Measurements from ENCODE around the gene BSPRY.
"Not testable (repeated sequence)": the region's sequence is repeated elsewhere in the genome, so short reads cannot be mapped to it uniquely, and the experiment has no call there.

BSPRY gene

GRCh38 chr9:113349066-113349444 lies 286 bp upstream of the BSPRY start:
- Histone ChIP-seq H3K4me3 (ENCODE audit: low read length) (no peak overlapping the region), H3K27me3 (ENCODE audit: insufficient read depth, low read length) (peaks cover 68% of the 10 kb centered on the region), H2AFZ (ENCODE audit: low read depth, low read length) (no peak overlapping the region), H3K4me1 (ENCODE audit: insufficient read depth, low read length) (peaks cover 2% of the 10 kb centered on the region), H3K36me3 (ENCODE audit: insufficient read depth, low read length) (no peaks in the 10 kb centered on the region), H3K9me3 (ENCODE audit: low read length) (no peaks in the 10 kb centered on the region)

- H2AFZ ChIP-seq (ENCODE audit: low read depth, low read length), result no peak overlapping the region
- H3K36me3 ChIP-seq (ENCODE audit: insufficient read depth, low read length), result no peaks in the 10 kb centered on the region
- H3K27me3 ChIP-seq (ENCODE audit: insufficient read depth, low read length), result peaks cover 66% of the 10 kb centered on the region
- H3K4me1 ChIP-seq (ENCODE audit: insufficient read depth, low read length), result peaks cover 2% of the 10 kb centered on the region
- H3K4me3 ChIP-seq (ENCODE audit: low read length), result no peak overlapping the region
- no peaks in the 10 kb centered on the region for H3K9me3 ChIP-seq (ENCODE audit: low read length)
These were observed 843 bp downstream of the BSPRY start for GRCh38 chr9:113350107-113350661.

DNA sequence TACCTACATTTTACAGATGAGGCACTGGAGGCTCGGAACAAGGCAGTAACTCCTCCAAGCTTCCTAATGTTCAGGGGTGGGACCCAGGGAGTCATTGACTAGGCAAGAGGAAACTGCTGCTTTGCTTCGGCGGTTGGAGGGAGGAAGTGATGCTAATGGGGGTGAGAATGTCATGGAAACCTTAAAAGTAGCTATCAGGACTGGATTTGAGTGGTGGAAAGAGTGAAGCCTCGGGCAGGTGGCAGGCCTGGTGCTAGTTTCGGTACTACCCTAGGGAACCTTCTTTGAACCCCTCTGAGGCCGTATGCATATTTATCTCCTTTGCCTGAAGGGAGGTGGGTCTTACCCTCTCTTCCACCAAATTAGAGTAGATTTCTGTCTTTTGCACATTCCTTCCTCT lies 1.6 kb downstream of the BSPRY start:
- H3K27me3 ChIP-seq (ENCODE audit: insufficient read depth, low read length), result peaks cover 63% of the 10 kb centered on the region
- no peak overlapping the region for H2AFZ ChIP-seq (ENCODE audit: low read depth, low read length)
- H3K9me3 ChIP-seq (ENCODE audit: low read length), result no peaks in the 10 kb centered on the region
- peaks cover 2% of the 10 kb centered on the region for H3K4me1 ChIP-seq (ENCODE audit: insufficient read depth, low read length)
- H3K4me3 ChIP-seq (ENCODE audit: low read length), result no peak overlapping the region
- H3K36me3 ChIP-seq (ENCODE audit: insufficient read depth, low read length), result no peaks in the 10 kb centered on the region

DNA sequence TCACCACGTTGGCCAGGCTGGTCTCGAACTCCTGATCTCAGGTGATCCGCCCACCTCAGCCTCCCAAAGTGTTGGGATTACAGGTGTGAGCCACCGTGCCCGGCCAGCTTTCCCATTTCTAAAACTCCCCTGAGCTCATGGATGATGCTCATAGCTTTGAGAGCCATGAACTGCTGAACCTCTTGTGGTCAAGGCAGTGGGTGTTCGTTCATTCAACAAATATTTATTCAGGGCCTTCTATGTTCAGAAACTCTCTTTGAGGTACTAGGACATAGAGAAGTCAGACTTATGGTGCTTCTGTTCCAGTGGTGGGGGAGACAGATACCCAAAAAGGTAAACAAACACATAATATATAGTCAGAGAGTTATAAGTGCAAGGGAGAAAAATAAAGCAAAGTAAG lies 2.7 kb downstream of the BSPRY start:
- peaks cover 2% of the 10 kb centered on the region for H3K4me1 ChIP-seq (ENCODE audit: insufficient read depth, low read length)
- no peaks in the 10 kb centered on the region for H3K9me3 ChIP-seq (ENCODE audit: low read length)
- H3K4me3 ChIP-seq (ENCODE audit: low read length), result no peak overlapping the region
- H3K36me3 ChIP-seq (ENCODE audit: insufficient read depth, low read length), result no peaks in the 10 kb centered on the region
- H3K27me3 ChIP-seq (ENCODE audit: insufficient read depth, low read length), result peaks cover 56% of the 10 kb centered on the region
- H2AFZ ChIP-seq (ENCODE audit: low read depth, low read length), result no peak overlapping the region

- Histone ChIP-seq H3K36me3 (ENCODE audit: insufficient read depth, low read length) (no peaks in the 10 kb centered on the region), H3K27me3 (ENCODE audit: insufficient read depth, low read length) (peaks cover 52% of the 10 kb centered on the region), H3K4me3 (ENCODE audit: low read length) (no peak overlapping the region), H3K4me1 (ENCODE audit: insufficient read depth, low read length) (peaks cover 2% of the 10 kb centered on the region), H2AFZ (ENCODE audit: low read depth, low read length) (no peak overlapping the region), H3K9me3 (ENCODE audit: low read length) (no peaks in the 10 kb centered on the region)
These were observed 3.1 kb downstream of the BSPRY start for GRCh38 chr9:113352411-113352810.

- Histone ChIP-seq H2AFZ (ENCODE audit: low read depth, low read length) (no peak overlapping the region), H3K9me3 (ENCODE audit: low read length) (no peaks in the 10 kb centered on the region), H3K27me3 (ENCODE audit: insufficient read depth, low read length) (peaks cover 28% of the 10 kb centered on the region), H3K4me1 (ENCODE audit: insufficient read depth, low read length) (no peaks in the 10 kb centered on the region), H3K36me3 (ENCODE audit: insufficient read depth, low read length) (no peaks in the 10 kb centered on the region), H3K4me3 (ENCODE audit: low read length) (no peak overlapping the region)
These were observed 5.8 kb downstream of the BSPRY start for GRCh38 chr9:113355040-113355596.

- H2AFZ ChIP-seq (ENCODE audit: low read depth, low read length), result no peak overlapping the region
- no peaks in the 10 kb centered on the region for H3K36me3 ChIP-seq (ENCODE audit: insufficient read depth, low read length)
- no peaks in the 10 kb centered on the region for H3K4me1 ChIP-seq (ENCODE audit: insufficient read depth, low read length)
- peaks cover 20% of the 10 kb centered on the region for H3K27me3 ChIP-seq (ENCODE audit: insufficient read depth, low read length)
- H3K9me3 ChIP-seq (ENCODE audit: low read length), result no peaks in the 10 kb centered on the region
- H3K4me3 ChIP-seq (ENCODE audit: low read length), result no peak overlapping the region
These were observed 7.4 kb downstream of the BSPRY start for GRCh38 chr9:113356686-113357292.

GRCh38 chr9:113359385-113359784 lies 10.0 kb downstream of the BSPRY start:
- H3K4me3 ChIP-seq (ENCODE audit: low read length), result no peak overlapping the region
- peaks cover 4% of the 10 kb centered on the region for H3K4me1 ChIP-seq (ENCODE audit: insufficient read depth, low read length)
- H3K9me3 ChIP-seq (ENCODE audit: low read length), result no peaks in the 10 kb centered on the region
- no peak overlapping the region for H2AFZ ChIP-seq (ENCODE audit: low read depth, low read length)
- H3K36me3 ChIP-seq (ENCODE audit: insufficient read depth, low read length), result no peaks in the 10 kb centered on the region
- H3K27me3 ChIP-seq (ENCODE audit: insufficient read depth, low read length), result peaks cover 11% of the 10 kb centered on the region

- H3K36me3 ChIP-seq (ENCODE audit: insufficient read depth, low read length), result no peaks in the 10 kb centered on the region
- no peak overlapping the region for H2AFZ ChIP-seq (ENCODE audit: low read depth, low read length)
- H3K4me3 ChIP-seq (ENCODE audit: low read length), result no peak overlapping the region
- H3K9me3 ChIP-seq (ENCODE audit: low read length), result no peaks in the 10 kb centered on the region
- H3K27me3 ChIP-seq (ENCODE audit: insufficient read depth, low read length), result peaks cover 11% of the 10 kb centered on the region
- peaks cover 4% of the 10 kb centered on the region for H3K4me1 ChIP-seq (ENCODE audit: insufficient read depth, low read length)
These were observed 11.0 kb downstream of the BSPRY start for GRCh38 chr9:113360242-113360842.

DNA sequence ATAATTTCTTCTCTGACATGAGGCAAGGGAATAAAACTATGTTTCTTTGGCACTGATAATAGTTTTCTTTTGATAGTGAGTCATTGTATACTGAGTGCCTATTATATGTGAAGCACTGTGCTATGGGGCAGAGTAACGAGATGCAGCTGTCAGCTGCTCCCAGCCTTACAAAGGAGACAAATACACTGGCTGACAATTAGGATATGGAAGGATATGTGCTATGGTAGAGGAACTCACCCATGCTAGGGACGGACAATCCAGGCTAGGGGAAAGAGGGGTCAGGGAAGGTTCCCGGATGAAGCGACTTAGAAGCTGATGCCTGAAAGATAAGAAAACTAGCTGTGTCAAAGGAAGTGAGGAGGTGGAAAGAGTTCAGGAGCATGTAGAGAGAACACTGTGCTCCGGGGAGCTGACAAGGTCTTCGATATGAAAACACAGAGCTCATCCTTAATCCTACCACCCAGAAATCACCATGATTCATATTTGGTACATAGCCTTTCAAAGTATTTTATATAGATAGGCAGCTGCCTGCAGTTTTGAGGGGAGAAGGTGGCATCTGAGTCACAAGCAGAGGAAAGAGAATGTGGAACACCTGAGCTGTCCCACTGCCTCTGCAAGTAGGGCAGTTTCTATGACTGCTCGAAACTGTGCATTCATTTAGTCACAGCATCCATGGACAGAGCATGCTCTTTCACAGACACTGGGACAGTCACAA lies 12.1 kb downstream of the BSPRY start:
- no peak overlapping the region for H3K4me3 ChIP-seq (ENCODE audit: low read length)
- no peaks in the 10 kb centered on the region for H3K36me3 ChIP-seq (ENCODE audit: insufficient read depth, low read length)
- peaks cover 4% of the 10 kb centered on the region for H3K4me1 ChIP-seq (ENCODE audit: insufficient read depth, low read length)
- no peaks in the 10 kb centered on the region for H3K9me3 ChIP-seq (ENCODE audit: low read length)
- no peak overlapping the region for H2AFZ ChIP-seq (ENCODE audit: low read depth, low read length)
- H3K27me3 ChIP-seq (ENCODE audit: insufficient read depth, low read length), result peaks cover 11% of the 10 kb centered on the region

DNA sequence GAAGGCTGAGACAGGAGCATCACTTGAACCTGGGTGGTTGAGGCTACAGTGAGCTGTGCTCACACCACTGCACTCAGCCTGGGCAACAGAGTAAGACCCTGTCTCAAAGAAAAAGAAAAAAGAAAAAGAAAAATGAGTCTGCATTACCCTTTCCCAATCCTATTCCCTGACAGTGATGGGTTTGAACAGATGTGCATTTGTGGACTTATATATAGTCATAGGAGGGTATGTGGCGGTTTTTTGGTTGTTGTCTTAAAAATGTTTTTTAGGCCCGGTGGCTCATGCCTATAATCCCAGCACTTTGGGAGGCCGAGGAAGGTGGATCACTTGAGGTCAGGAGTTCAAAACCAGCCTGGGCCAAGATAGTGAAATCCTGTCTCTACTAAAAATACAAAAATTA lies 14.0 kb downstream of the BSPRY start:
- H2AFZ ChIP-seq (ENCODE audit: low read depth, low read length), result no peak overlapping the region
- H3K36me3 ChIP-seq (ENCODE audit: insufficient read depth, low read length), result no peaks in the 10 kb centered on the region
- H3K4me3 ChIP-seq (ENCODE audit: low read length), result no peak overlapping the region
- H3K4me1 ChIP-seq (ENCODE audit: insufficient read depth, low read length), result peaks cover 4% of the 10 kb centered on the region
- H3K27me3 ChIP-seq (ENCODE audit: insufficient read depth, low read length), result peaks cover 11% of the 10 kb centered on the region
- H3K9me3 ChIP-seq (ENCODE audit: low read length), result no peaks in the 10 kb centered on the region

DNA sequence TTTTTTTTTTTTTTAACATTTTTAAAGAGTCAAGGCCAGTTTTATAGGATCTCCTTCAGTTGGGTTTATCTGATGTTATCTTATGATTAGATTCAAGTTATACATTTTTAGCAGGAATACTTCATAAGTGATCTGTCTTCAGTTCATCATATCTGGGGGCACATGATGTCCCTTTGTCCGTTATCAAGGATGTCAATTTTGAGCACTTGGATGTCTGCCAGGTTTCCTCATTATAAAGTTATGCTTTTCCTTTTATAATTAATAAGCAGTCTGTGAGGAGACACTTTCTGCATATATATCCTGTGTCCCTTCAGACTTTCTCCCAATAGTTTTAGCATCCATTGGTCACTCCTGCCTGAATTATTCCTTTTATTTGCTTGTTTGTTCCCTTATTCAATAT lies 15.6 kb downstream of the BSPRY start:
- Histone ChIP-seq H3K36me3 (ENCODE audit: insufficient read depth, low read length) (no peaks in the 10 kb centered on the region), H2AFZ (ENCODE audit: low read depth, low read length) (no peak overlapping the region), H3K27me3 (ENCODE audit: insufficient read depth, low read length) (peaks cover 11% of the 10 kb centered on the region), H3K4me1 (ENCODE audit: insufficient read depth, low read length) (peaks cover 4% of the 10 kb centered on the region), H3K4me3 (ENCODE audit: low read length) (no peak overlapping the region), H3K9me3 (ENCODE audit: low read length) (no peaks in the 10 kb centered on the region)

GRCh38 chr9:113365652-113366051 lies 16.3 kb downstream of the BSPRY start:
- not testable (repeated sequence) for H3K4me1 ChIP-seq (ENCODE audit: insufficient read depth, low read length); H3K9me3 ChIP-seq (ENCODE audit: low read length); H3K36me3 ChIP-seq (ENCODE audit: insufficient read depth, low read length); H3K4me3 ChIP-seq (ENCODE audit: low read length); H2AFZ ChIP-seq (ENCODE audit: low read depth, low read length); H3K27me3 ChIP-seq (ENCODE audit: insufficient read depth, low read length)

Data from neuron (in vitro differentiated cells).